NT2/D1 (cell line): ENCODE data around the gene GNG8.

Source experiments
- DNase-seq: peaks from one replicate; pipeline ENCODE4 v3.0.0-alpha.2; 2011; ENCODE audit warnings: low read depth, low spot score
- H3K27me3 ChIP-seq: 2 replicates; pipeline ENCODE4 v1.6.0; 2011; ENCODE audit warnings: mild to moderate bottlenecking; ENCODE audit not compliant: insufficient read length, insufficient read depth
- H3K36me3 ChIP-seq: 2 replicates; pipeline ENCODE4 v1.6.1; 2011; ENCODE audit warnings: mild to moderate bottlenecking, low read length, mixed read lengths; ENCODE audit not compliant: insufficient read depth, insufficient read length
- H3K4me1 ChIP-seq: 2 replicates; pipeline ENCODE4 v1.5.1; 2011; ENCODE audit not compliant: insufficient read depth, insufficient read length
- H3K4me3 ChIP-seq: 2 replicates; pipeline ENCODE4 v1.5.1; 2011; ENCODE audit warnings: low read depth; ENCODE audit not compliant: insufficient read length
- H3K9ac ChIP-seq: 2 replicates; pipeline ENCODE4 v1.6.0; 2011; ENCODE audit warnings: low read depth; ENCODE audit not compliant: insufficient read length
- H3K9me3 ChIP-seq: 2 replicates; pipeline ENCODE4 v1.5.1; 2011; ENCODE audit warnings: mild to moderate bottlenecking, low read length; ENCODE audit not compliant: insufficient read depth
- SUZ12 ChIP-seq: IDR thresholded peaks from 2 replicates; pipeline ENCODE4 v1.6.1; 2011; ENCODE audit not compliant: insufficient read length, insufficient read depth; ENCODE audit errors: extremely low read depth
- YY1 ChIP-seq: IDR thresholded peaks from 2 replicates; pipeline ENCODE4 v1.6.1; 2011; ENCODE audit not compliant: insufficient read length, insufficient read depth
- ZNF274 ChIP-seq: IDR thresholded peaks from 2 replicates; pipeline ENCODE4 v1.6.1; 2011; ENCODE audit warnings: mild to moderate bottlenecking, low read depth, low read length

GNG8 gene

GRCh38 chr19:46585539-46585938 is 50.5 kb downstream of the GNG8 start:
- Histone ChIP-seq H3K4me3 (no peak overlapping the region), H3K9me3 (peaks cover 7% of the 10 kb centered on the region), H3K36me3 (no peaks in the 10 kb centered on the region), H3K27me3 (no peaks in the 10 kb centered on the region), H3K4me1 (no peaks in the 10 kb centered on the region), H3K9ac (no peak overlapping the region)
- TF ChIP-seq ZNF274 (no peak), YY1 (no peak), SUZ12 (no peak)
- no peak for DNase-seq
